NB4 (cell line): ENCODE data around the gene DISP1.

ENCODE experiments used
- CTCF ChIP-seq: IDR thresholded peaks from one replicate; pipeline ENCODE4 v1.5.1; 2012; ENCODE audit warnings: low read depth, low read length
- MYC ChIP-seq: IDR thresholded peaks from 2 replicates; pipeline ENCODE4 v1.6.1; 2011; ENCODE audit warnings: low read depth, low read length
- POLR2A ChIP-seq: IDR thresholded peaks from 2 replicates; pipeline ENCODE4 v1.6.1; 2011; ENCODE audit warnings: mild to moderate bottlenecking; ENCODE audit not compliant: insufficient read length; ENCODE audit errors: extremely low read depth

GRCh38 chr1:222820171-222820712, 5.4 kb downstream of the DISP1 start:
- TF ChIP-seq CTCF (no peak), MYC (no peak), POLR2A (no peak)
